ENCODE measurements around the gene KRT3.
A peak's percentile ranks its signal among the peaks of the same experiment; 100 is the strongest.

KRT3 gene

DNA sequence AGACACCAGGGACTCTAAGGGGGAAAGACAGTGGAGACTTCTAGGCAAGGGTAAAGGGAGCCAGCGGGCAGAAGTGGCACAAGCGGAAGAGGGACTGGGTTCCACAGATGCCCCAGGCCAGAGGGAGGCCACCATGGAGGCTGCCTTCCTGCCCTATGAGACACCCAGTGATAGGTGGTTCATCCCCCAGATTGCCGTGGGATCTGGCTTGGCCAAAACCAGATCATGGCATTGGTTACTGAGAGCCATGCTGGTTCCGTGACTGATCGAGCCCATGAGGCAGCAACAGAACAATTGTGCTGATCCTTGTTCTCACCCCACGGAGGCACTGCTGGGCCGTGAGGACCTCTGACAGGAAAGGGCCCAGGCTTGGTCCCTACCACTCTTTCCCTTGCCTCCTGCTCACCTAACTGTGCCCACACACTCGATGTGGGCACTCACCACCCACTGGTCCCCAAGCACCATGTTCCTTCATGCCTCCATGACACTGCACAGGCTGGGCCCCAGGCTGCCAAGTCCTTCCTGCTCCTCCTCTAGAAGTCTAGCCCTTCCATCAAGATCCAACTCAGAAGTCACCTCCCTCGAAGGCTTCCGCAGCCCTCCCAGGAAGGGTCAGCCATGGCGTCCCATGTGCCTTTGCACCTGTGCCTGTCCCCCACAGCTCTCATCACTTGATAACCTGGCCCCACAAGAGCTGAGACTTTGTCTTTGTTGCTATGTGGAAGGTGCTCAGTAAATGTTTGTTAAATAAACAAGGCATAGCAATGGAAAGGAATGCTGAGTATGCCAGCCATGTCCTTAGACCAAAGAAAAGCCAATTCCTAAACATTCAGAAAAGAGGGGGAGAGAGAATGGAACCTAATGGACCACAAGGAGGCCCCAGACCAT is 30.9 kb upstream of the KRT3 start:
- DNase-seq = no peak

DNA sequence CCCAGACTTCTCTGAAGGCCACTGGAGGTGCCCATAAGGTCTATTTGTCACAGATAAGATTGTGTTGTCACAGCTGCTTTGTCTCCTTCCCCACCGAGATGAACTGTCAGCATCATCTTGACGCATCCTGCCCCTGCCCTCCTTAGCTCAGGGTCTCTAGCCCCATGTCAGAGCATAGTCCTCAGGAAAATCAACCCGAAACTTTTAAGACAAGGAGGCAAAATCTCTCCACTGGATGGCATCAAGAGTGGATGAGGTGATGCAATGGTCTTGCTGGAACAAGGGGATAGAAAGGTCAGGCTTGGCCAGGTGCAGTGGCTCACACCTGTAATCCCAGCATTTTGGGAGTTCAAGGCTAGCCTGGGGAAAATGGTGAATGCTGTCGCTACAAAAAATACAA is 30.0 kb upstream of the KRT3 start:
- no peak for DNase-seq

DNA sequence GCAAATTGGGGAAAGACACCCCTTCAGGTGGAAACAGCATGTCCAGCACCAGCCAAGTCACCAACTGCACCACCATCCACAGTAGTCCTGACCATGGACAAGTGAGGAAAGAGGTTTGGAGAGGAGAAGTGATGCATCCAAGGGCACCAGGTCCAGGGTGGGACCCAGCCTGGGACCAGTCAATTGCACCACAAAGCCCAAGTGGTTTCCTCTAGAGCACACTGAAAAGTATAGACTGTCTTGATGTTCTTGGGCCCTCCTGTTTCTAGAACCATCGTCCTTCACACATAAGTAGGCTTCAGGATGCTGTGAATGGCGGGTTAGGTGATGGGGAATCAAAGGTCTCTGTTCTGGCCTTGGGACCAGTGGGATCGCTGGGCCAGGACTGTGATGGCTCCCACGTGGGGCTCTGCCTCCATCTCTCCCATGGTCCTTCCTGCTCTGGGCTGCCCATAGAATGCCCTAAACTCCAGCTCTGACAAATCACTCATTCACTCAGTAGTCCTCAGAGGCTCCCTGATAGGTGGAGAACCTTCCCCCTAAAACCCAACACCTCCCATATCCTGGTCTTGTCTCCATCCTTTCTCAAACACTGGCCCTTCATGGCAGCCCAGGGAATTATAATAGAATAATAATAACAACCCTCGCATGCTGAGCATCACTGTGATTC is 29.0 kb upstream of the KRT3 start:
- DNase-seq = no peak

DNA sequence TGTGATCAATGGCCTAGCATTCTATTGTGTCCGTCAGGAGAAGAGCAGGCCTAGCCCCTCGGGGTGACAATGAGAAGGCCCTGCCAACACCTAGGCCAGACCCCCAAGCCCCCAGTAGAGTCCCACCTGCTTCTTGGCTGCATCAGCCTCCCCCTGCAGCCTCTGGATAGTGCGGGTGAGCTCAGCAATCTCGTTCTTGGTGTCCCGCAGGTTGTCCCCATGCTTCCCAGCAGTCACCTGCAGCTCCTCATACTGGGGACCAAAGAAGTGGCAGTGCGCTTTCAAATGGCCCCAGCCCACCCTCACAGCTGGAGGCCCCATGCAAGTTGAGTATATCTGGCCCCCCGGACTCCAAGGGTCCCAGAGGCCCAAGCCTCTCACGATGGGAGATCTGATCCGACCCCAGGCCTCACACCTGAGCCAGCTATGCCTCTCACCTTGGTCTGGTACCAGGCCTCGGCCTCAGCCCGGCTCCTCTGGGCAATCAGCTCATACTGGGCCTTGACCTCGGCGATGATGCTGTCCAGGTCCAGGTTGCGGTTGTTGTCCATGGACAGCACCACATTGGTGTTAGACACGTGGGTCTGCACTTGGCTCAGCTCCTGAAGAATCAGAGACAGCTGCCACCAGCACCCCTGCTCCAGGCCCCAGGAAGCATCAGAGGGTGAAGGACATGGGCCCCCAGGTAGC is 28.0 kb upstream of the KRT3 start:
- no peak for DNase-seq

DNA sequence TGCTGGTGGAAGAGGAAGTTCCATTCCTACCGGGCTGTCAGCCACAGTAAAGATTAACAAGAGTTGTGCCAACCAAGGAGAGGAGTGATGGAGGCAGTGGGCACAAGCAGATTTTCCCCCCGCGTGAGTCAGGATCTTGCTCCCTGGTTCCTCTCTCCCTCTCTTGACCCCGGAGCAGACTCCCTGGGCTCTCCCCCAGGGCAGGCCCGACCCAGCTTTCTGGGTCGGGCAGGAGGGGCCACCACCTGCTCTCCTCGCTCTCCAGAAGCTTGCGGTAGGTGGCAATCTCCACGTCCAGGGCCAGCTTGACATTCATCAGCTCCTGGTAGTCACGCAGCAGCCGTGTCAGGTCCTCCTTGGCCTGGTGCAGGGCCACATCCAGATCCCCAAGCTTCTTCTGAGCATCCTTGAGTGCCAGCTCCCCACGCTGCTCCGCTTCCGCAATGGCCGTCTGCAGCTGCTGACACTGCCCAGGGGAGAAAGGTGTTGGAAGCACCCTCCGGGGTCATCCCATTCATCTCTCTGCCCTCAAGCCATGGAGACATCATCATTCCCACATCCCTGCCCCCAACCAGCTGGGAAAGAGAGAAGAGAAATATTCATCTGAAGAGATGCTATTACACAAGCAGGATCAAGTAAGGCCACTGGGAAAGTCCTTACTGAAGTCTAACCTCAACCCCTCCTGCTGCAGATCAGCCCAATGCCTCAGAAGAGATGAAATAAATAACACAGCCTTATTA is 27.0 kb upstream of the KRT3 start:
- no peak for DNase-seq

DNA sequence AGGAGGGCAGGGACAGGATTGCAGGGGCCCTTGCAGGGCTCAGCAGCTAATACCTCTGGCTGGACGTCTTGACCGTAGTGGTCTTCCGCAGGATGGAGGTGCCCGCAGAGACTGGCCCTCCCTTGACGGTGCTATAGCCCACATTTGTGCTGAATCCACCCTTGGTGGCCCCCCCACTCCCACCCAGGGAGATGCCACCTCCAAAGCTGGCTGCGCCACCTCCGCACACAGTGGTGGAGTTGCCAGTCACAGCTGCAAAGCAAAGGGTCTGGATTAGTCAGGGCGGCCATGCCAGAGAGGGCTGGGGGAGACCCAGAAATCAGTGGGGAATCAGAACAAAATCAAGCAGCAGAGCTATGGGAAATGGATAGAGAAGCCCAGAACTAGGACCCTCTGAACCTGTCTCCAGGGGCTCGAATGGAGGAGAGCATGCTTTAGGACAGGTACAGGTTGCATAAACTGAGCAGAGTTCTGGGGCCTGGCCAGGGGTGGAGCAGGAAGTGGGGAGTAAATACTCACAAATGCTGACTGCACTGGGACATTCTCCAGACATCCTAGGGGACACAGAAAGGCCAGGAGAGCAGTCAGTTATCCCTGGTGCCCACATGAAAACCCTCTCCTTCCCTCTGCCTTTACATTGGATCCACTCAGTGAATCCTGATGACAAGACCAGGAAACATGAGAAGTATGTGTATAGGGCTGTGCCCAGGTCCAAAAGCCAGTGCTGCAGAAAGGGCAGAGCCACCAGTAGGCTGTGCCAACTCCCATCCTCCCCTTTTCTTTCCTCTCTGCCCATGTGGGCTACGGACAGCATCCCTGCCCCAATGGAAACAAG is 26.1 kb upstream of the KRT3 start:
- DNase-seq = no peak

DNA sequence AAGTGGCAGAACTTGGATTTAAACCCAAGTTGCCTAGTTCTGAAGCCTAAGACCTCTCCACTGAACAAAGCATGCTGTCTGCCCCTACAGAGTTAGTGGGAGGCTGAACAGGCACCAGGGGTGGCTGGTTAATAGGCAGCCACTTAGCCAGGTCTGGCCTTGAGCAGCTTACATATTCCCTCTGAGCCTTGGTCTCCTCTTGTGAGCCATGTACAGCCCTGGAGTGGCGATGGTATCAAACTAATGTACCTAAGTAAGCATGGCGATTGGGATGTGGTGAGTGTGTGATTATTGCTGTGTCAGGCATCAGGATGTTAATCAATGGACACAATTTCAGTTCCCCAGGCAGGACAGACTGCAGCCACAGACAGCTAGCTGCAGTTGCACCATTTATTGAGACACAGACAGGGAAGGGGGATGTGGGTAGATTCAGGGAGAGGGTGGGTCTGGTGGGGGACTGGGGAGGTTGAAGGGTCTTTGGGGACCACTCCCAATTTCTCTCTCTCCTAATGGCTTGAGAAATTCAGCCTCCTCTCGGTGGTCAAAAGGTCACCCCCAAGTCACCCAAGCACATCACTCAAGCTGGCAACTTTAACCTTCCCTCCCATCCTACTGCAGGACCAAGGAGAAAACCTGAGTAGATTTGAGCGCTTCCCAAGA is 25.3 kb upstream of the KRT3 start:
- no peak for DNase-seq

DNA sequence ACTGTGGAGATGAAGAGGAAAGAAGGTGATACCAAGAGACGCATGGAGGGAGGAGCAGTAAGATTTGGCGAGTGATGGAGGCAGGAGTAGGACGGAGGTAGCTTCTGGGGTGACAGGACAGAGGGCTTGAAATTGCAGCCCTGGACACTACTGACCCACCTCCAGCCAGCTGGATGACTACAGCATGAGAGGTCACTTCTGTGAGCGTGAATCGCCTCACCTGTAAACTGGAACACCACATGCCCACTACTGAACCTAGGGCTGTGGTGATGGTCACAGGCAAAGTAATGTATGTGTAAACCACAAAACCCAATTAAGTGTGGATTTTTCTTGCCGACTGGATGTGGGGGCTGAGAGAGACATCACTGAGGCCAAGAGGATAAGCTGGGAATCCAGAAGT is 24.6 kb upstream of the KRT3 start:
- no peak for DNase-seq

DNA sequence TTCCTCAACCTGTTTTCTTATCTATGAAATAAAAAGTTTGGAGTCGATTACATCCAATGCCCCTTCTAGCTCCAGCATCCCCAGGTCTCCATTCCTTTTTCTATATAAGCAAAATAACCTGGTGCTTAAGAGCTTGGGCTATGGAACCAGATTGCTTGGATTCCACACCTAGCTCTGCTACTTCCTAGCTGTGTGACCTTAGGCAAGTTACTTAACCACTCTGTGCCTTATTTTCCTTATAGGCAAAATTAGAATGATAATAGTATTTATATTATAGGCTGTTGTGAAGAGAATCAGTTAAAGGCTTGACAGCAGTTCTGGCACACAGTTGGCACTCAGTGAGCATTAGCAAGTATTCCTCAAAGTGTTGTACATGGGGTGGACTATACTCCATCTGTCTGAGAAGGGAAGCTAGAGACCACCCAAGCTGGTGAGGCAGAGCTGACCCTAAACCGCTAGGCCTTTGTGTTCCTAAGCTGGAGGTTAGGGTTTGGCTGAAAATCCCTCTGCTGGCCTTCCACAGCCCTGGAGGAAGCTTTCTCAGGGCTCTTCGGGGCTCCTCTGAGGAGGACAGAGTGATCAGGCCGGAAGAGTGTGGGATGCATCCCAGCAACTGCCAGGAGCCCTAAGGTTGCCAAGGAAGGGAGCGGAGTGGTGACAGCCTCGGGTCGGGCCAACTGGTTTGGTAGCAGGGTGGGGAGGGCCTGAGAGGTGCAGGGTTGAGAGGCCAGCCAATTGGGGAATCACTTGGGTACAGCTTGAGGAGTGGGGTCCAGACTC is 24.0 kb upstream of the KRT3 start:
- no peak for DNase-seq

DNA sequence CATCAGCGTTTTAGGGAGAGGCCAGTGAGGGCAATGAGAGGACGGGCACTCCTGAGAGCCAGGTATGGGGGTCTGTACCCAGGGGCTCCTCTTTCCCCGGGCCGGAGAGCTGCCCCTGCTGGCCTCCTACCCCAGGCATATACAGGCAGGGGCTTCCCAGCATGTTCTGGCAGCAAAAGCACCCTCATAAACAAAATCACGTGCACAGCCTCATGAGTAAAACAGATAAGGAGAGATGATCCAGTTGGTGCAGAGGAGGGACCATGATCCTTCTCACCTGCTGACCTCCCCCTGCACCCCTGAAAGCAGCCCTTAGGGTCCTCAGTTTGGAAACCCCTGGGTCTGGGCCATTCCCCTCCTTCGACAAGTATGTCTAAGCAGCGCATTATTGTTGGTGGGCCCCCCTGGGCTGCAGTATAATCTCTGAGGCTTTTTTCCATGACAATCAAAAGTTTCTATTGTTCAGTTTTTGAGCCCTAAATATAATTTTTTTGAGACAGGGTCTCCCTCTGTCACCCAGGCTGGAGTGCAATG is 23.0 kb upstream of the KRT3 start:
- DNase-seq = no peak

DNA sequence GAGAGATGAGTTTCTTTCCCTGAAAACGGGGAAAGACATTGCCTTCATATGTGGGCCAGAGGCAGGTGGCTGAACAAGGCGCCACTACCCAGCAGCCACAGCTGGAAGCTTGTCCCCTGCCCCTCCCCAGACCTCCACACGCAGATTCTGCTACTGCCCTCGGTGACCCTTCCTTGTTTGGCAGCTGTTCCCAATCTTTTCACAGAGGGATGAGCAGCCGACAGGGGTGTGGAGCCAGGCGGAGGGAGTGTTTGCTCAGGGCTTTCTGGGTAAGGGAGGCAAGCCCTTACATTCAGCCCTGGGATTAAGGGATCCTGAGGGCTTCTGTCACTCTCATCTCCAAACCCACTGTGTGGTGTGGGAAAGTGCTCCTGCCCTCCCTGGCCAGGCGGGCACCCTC is 22.5 kb upstream of the KRT3 start:
- DNase-seq = no peak

DNA sequence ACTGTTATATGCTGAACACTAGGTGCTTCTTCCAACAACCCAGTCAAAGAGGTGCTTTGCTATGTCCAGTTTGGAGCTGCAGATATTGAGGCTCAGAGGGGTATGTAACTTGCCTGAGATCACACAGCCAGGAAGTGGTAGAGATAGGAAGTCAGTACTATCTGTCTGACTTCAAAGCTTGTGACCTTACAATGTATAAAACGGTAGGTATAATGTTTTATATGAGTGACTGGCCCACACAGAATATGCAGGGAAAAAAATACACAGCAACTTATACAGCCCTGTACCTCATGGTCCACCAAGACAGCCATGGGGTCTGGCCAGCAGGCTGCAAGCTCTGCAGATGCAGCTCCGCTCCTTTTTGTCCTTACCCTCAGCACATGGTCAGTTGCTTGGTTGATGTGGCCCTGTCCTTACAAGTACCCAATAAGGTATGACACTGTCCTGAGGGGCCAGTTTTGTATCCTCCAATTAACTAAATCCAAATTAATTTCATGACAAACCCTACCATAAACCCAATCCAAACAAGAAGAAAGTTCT is 21.9 kb upstream of the KRT3 start:
- DNase-seq = no peak

DNA sequence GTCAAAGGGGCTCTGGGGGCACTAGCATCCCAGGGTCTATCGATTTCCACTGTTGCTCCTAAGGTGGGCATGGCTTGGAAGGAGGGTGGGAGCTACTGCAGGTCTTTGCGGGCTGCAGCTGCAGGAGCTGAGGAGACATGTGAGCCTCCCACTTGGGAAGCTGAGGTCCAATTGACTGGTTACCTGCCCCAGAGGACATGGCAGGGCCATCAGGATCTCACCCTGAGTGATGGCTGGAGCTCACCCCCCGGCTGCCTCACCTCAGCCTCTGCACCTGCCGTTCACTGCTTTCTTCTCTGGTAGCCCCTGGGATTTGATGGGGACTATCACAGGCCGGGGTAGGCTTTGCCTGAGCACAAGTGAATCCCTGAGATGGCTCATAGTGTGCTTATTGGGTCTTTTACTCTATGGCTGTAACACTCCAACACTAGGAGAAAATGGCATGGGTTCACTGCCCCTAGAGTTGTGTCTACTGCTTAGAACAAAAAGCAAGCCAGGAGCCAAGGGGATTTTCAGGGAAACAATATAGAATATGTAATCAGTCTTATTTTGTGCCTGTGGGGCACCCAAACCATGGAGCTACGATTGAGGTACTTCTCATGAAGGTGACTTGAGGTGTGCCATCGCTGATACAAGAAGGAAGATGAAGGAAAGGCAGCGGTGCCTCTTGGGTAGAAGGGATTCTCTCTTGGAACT is 21.2 kb upstream of the KRT3 start:
- DNase-seq = no peak

DNA sequence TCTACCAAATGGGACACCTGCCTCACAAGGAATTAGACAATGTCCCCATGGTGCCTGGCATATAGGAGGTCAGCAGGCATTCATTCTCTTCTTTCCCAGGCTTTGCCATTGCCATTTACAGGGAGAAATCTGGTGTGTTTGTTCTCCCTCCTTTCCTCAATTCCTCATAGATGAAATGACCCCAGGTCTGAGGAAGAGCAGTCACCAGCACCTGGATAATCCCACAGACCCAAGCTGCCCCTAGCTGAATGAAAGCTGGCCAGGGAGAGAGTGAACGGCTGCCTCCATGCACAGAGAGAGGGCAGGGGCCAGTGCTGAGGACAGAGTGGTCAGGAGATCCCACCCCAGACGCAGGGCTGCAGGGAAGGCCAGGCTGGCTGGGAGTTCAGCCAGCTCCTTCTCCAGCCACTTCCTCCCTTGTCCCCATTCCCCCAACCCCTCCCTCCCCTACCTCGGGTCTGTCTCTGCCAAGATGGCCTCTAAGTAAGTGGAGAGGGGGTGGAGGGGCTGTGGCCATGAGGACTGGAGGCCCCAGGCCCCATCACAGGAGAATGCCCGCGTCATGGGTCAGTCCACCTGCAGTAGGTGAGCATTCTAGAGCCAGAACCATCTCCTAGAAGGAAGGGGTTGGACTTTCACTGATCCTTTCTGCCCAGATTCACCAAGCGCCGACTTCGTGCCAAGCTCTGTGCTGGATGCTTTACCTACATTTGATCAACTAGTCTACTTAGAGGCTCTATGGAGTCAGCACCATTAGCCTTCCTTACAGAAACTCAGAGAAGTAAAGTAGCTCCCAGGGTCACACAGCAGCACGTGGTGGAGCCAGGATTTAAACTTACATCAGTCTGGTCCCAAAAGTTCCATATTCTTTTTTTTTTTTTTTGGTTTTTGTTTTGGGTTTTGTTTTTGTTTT is 20.0 kb upstream of the KRT3 start:
- no peak for DNase-seq

DNA sequence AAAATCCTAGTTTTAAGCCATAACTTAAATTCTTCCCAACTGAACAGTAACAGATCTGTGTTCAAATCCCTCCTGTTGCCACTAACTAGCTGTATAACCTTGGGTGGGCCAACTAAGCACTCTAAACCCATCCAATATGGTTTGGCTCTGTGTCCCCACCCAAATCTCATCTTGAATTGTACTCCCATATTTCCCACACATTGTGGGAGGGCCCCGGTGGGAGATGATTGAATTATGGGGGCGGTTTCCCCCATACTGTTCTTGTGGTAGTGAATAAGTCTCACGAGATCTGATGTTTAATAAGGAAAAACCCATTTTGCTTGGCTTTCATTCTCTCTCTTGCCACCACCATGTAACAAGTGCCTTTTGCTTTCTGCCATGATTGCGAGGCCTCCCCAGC is 19.2 kb upstream of the KRT3 start:
- no peak for DNase-seq

DNA sequence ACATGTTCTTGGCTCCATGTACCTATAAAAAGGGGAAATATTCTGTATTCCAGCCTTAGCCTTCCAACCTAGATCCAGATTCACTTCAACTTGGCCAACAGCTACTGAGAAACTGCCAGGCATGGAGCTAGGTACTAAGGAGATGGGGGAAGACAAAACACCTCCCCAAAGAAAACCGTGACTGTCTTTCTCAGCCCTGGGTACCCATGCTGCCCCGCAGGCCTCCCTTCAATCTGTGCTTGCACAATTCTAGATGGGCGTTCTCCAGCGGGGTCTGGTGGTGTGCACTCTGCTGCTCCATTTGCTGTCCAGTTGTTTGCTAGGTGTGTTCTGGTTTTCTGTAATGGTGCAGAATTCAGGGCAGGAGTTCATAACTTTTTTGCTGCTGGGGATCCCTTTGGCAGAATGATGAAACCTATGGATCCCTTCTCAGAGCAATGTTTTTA is 18.8 kb upstream of the KRT3 start:
- no peak for DNase-seq

DNA sequence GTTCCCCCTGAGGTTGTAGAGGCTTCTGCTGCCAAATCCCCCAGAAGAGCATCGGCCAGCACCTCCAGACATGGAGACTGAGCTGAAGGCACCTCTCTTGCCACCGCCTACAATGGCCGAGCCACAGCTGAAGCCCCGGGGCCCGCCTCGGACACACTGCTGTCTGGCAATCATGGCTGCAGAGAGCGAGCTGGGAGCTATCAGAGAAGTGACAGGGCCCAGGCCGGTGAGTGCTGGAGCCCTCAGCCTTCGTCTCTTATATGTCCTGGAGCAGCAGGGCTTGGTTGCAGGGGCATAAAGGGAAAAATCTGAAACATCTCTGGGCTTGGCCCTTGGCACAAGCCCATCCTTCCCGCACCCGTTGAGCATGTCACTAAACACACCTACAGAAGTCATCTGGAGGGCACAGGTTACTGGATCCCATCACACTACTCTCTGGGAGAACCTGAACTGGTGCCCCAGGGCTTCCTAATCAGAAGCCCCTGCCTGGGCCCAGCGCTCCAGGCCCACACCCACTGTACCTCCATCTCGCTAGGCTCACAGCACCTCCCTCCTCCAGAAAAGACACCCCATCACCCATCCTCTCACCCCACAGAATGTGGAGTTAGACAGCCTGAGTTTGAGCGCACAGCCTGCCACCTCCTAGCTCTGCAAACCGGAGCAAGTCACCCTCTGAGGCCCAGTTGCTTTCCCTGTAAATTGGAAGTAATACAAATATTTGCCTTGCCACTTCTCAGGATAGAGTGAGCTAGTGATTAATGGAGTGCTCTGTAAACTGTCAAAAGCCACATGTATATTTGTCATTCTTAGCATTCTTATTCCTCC is 18.2 kb upstream of the KRT3 start, which contains the start of gene KRT4:
Gene KRT4, minus strand, starts transcription at position 232 of the 825 bp plus-strand sequence. Its CDS starts 58 bp downstream, at position 174.
- peak; percentile 20 for DNase-seq

Data from NCI-H345 (cell line).